ENCODE measurements around the gene RSPH3. TPM values are rescaled to one million over a fixed set of nuclear protein-coding genes. Genes with fewer than 3 reads are reported as not detected.
"Not testable (repeated sequence)": the region's sequence is repeated elsewhere in the genome, so short reads cannot be mapped to it uniquely, and the experiment has no call there.

The RSPH3 gene
- total RNA-seq, 6 donors from 2014 or later = 14.7 to 22.0 (median 18.2) TPM

DNA sequence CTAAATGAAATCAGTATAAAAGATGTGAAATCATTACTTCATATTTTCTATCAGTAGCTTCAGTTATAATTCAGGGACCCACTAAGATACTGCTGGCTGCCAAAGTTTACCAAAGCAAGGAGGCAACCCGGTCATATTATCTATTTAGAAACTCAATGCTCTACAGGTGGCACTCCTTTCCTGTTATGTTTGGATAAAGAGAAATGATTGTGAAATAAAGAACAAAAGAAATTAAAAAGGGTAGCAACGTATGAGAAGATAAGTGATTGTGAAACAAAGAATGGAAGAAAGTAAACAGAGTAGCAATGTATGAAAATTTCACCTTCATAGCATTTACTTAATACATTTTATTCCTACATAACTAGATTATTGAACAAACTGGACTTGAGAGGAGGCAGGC lies 45.2 kb downstream of the RSPH3 start:
- H3K4me3 ChIP-seq = no peak overlapping the region
- DNase-seq = no peak
- H3K27ac ChIP-seq = no peak overlapping the region
- no peak for ATAC-seq (ENCODE audit: low FRiP score in 2 of 2)
- TF ChIP-seq POLR2A (IDR thresholded peaks at IDR 0.05) (no peak), EP300 (IDR thresholded peaks at IDR 0.05) (no peak), POLR2AphosphoS5 (IDR thresholded peaks at IDR 0.05) (no peak)
- TF ChIP-seq, protein P1, sequence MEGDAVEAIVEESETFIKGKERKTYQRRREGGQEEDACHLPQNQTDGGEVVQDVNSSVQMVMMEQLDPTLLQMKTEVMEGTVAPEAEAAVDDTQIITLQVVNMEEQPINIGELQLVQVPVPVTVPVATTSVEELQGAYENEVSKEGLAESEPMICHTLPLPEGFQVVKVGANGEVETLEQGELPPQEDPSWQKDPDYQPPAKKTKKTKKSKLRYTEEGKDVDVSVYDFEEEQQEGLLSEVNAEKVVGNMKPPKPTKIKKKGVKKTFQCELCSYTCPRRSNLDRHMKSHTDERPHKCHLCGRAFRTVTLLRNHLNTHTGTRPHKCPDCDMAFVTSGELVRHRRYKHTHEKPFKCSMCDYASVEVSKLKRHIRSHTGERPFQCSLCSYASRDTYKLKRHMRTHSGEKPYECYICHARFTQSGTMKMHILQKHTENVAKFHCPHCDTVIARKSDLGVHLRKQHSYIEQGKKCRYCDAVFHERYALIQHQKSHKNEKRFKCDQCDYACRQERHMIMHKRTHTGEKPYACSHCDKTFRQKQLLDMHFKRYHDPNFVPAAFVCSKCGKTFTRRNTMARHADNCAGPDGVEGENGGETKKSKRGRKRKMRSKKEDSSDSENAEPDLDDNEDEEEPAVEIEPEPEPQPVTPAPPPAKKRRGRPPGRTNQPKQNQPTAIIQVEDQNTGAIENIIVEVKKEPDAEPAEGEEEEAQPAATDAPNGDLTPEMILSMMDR (IDR thresholded peaks at IDR 0.05) = no peak
- no peaks in the 10 kb centered on the region for H3K36me3 ChIP-seq
- no peaks in the 10 kb centered on the region for H3K4me1 ChIP-seq
- no peaks in the 10 kb centered on the region for H3K9me3 ChIP-seq
- no peaks in the 10 kb centered on the region for H3K27me3 ChIP-seq
- WGBS, 2 donors = 15 to 26% methylated on average over 2 of the region's 2 CpGs

DNA sequence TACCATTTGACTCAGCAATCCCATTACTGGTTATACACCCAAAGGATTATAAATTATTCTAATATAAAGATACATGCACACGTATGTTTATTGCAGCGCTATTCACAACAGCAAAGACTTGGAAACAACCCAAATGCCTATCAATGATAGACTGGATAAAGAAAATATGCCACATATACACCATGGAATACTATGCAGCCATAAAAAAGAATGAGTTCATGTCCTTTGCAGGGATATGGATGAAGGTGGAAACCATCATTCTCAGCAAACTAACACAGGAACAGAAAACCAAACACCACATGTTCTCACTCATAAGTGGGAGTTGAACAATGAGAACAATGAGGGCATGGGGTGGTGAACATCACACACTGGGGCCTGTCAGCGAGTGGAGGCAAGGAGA lies 48.0 kb downstream of the RSPH3 start:
- not testable (repeated sequence) for H3K9me3 ChIP-seq; H3K4me1 ChIP-seq; ATAC-seq (ENCODE audit: low FRiP score in 2 of 2); H3K4me3 ChIP-seq; H3K36me3 ChIP-seq; DNase-seq; H3K27me3 ChIP-seq; H3K27ac ChIP-seq
- 98% methylated on average over 3 of the region's 3 CpGs for WGBS, 2 donors

DNA sequence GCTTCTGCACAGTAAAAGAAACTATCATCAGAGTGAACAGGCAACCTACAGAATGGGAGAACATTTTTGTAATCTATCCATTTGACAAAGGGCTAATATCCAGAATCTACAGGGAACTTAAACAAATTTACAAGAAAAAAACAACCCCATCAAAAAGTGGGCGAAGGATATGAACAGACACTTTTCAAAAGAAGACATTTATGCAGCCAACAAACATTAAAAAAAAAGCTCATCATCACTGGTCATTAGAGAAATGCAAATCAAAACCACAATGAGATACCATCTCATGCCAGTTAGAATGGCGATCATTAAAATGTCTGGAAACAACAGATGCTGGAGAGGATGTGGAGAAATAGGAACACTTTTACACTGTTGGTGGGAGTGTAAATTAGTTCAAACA lies 48.4 kb downstream of the RSPH3 start:
- not testable (repeated sequence) for H3K36me3 ChIP-seq; DNase-seq; ATAC-seq (ENCODE audit: low FRiP score in 2 of 2); H3K27ac ChIP-seq; H3K9me3 ChIP-seq; H3K4me3 ChIP-seq; H3K27me3 ChIP-seq; H3K4me1 ChIP-seq
- WGBS, 2 donors = 91 to 98% methylated on average over 2 of the region's 2 CpGs

DNA sequence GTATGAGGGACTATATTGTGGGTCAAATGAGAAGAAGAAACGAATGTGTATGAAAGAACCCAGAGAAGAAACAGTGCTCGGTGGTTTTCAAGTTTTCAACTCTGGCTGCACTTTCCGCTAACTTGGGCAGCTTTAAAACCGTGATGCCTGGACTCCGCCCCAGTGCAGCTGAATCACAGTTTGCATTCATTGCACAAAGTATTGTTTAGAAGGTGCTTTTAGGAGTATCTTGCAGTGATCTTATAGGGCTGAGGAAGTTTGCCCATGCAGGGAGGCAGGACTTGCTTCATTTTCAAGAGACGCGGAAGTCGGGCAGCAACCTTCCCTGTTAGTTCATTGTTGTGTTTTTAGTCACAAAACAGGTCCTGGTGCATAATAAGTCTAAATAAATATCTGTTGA lies 52.7 kb downstream of the RSPH3 start:
- WGBS, 2 donors = 88 to 89% methylated on average over 8 of the region's 8 CpGs
- ATAC-seq (ENCODE audit: low FRiP score in 2 of 2) = no peak
- Histone ChIP-seq H3K9me3 (no peaks in the 10 kb centered on the region), H3K4me3 (no peak overlapping the region), H3K27me3 (no peaks in the 10 kb centered on the region), H3K4me1 (no peaks in the 10 kb centered on the region), H3K27ac (no peak overlapping the region), H3K36me3 (no peaks in the 10 kb centered on the region)
- no peak for TF ChIP-seq EP300 (IDR thresholded peaks at IDR 0.05)
- TF ChIP-seq POLR2A (IDR thresholded peaks at IDR 0.05) = no peak
- TF ChIP-seq, protein P1 (IDR thresholded peaks at IDR 0.05) = no peak
- TF ChIP-seq POLR2AphosphoS5 (IDR thresholded peaks at IDR 0.05) = no peak
- DNase-seq = no peak

DNA sequence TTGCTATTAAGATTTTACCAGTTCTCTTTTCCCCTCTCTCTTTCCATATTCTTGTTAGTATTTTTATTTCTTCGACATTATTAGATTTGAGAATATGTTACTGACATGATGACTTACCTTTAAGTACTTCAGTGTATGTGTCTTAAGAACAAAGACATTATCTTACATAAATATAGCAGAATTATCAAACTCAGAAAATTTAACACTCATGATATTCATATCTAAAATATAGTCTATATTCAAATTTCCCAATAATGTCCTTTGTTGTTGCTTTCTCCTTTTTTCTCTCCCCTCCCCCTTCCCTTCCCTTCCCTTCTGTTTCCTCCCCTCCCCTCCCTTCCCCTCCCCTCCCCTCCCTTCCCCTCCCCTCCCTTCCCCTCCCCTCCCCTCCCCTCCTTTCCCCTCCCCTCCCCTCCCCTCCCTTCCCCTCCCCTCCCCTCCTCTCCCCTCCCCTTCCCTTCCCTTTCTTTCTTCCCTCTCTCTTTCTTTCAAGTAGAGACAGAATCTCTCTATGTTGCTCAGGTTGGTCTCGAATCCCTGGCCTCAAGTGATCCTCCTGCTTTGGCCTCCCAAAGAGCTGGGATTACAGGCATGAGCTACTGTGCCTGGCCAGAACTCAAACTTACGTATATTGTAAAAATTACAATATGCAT lies 56.5 kb downstream of the RSPH3 start:
- Histone ChIP-seq H3K36me3 (no peaks in the 10 kb centered on the region), H3K4me1 (peaks cover 0 to 7% (median 0%) of the 10 kb centered on the region in 4 donors), H3K27ac (no peak overlapping the region), H3K27me3 (no peaks in the 10 kb centered on the region), H3K4me3 (no peak overlapping the region), H3K9me3 (no peaks in the 10 kb centered on the region)
- 89 to 91% methylated on average over 3 of the region's 3 CpGs for WGBS, 2 donors
- DNase-seq = no peak
- TF ChIP-seq POLR2AphosphoS5 (IDR thresholded peaks at IDR 0.05) = no peak
- TF ChIP-seq, protein P1 (IDR thresholded peaks at IDR 0.05) = no peak
- TF ChIP-seq EP300 (IDR thresholded peaks at IDR 0.05) = no peak
- TF ChIP-seq POLR2A (IDR thresholded peaks at IDR 0.05) = no peak
- ATAC-seq (ENCODE audit: low FRiP score in 2 of 2) = no peak

DNA sequence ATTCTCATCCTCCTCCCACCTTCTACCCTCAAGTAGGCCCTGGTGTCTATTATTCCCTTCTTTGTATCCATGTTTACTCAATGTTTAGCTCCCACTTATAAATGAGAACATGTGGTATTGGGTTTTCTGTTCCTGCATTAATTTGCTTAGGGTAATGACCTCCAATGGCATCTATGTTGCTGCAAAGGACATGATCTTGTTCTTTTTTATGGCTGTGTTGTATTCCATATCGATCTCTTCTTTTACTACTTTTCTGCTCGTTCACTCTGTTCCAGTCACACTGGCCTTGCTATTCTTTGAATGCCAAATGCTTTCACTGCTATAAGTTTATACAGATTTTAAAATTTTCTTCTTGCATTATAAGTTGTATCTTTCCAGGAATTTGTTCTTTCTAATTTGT lies 57.7 kb downstream of the RSPH3 start:
- DNase-seq = no peak
- H3K4me3 ChIP-seq = no peak overlapping the region
- ATAC-seq (ENCODE audit: low FRiP score in 2 of 2) = no peak
- peaks cover 0 to 7% (median 0%) of the 10 kb centered on the region in 4 donors for H3K4me1 ChIP-seq
- H3K27ac ChIP-seq = no peak overlapping the region
- no peak for TF ChIP-seq POLR2AphosphoS5 (IDR thresholded peaks at IDR 0.05)
- TF ChIP-seq EP300 (IDR thresholded peaks at IDR 0.05) = no peak
- TF ChIP-seq, protein P1 (IDR thresholded peaks at IDR 0.05) = no peak
- TF ChIP-seq POLR2A (IDR thresholded peaks at IDR 0.05) = no peak
- WGBS, 2 donors = 95 to 97% methylated on average over 2 of the region's 2 CpGs
- no peaks in the 10 kb centered on the region for H3K27me3 ChIP-seq
- no peaks in the 10 kb centered on the region for H3K9me3 ChIP-seq
- H3K36me3 ChIP-seq = no peaks in the 10 kb centered on the region
